T-cell (primary cell): ENCODE measurements around the gene PXN. TPM values are rescaled to one million over a fixed set of nuclear protein-coding genes. Genes with fewer than 3 reads are reported as not detected.

Experiments
- ATAC-seq, 4 experiments: fragments of 200-7000 bp in 3 of 4; fragments of 150-1000 bp in 1 of 4; cut with Tn5 transposase; replicated peaks in 1 of 4; 1 replicate in 3 of 4; 2 replicates in 1 of 4; pipeline ENCODE4 v1.10.0; 2021; ENCODE audit warnings: moderate library complexity in 3 of 4, mild to moderate bottlenecking in 2 of 4, moderate number of reproducible peaks in 1 of 4
- CTCF ChIA-PET, 2 donors: fragments of 300-600 bp; sonication (Branson Sonifier 250); formaldehyde crosslinking; loops; one replicate each; lab custom pipeline; 2022; ENCODE audit warnings: antibody characterized with exemption in 2 of 2; lab: Charles Lee
- POLR2A ChIA-PET, 2 donors: fragments of 300-600 bp; sonication (Branson Sonifier 250); formaldehyde crosslinking; loops; one replicate each; lab custom pipeline; 2022; ENCODE audit warnings: antibody characterized with exemption in 2 of 2; lab: Charles Lee
- DNase-seq, 35 experiments: peaks; one replicate each; pipeline versions ENCODE4 v3.0.0 to v3.0.0-alpha.2; 2013 to 2023
- H3K27ac ChIP-seq: one replicate; pipeline ENCODE4 v1.5.1; 2013; ENCODE audit warnings: low read length
- H3K27me3 ChIP-seq, 2 experiments: replicated peaks in 1 of 2; 1 replicate in 1 of 2; 2 replicates in 1 of 2; pipeline versions ENCODE4 v1.6.1 to v1.7.0; 2013; ENCODE audit warnings: low read length in 1 of 2, mixed read lengths in 1 of 2; ENCODE audit not compliant: control insufficient read depth in 2 of 2, insufficient read depth in 2 of 2; ENCODE audit errors: extremely low read depth in 1 of 2
- H3K36me3 ChIP-seq, 2 donors: 1 replicate in 1 of 2; 2 replicates in 1 of 2; pipeline versions ENCODE4 v1.6.1 to v1.7.0; 2013; ENCODE audit warnings: low read length in 1 of 2; ENCODE audit not compliant: control insufficient read depth in 2 of 2, insufficient read depth in 1 of 2; ENCODE audit errors: extremely low read depth in 1 of 2
- H3K4me1 ChIP-seq, 2 experiments: 1 replicate in 1 of 2; 2 replicates in 1 of 2; pipeline versions ENCODE4 v1.6.1 to v1.7.0; 2013; ENCODE audit warnings: low read length in 2 of 2, mixed read lengths in 1 of 2; ENCODE audit not compliant: insufficient read depth in 2 of 2, control insufficient read depth in 1 of 2; ENCODE audit errors: extremely low read depth in 1 of 2
- H3K4me3 ChIP-seq, 2 donors: 1 replicate in 1 of 2; 2 replicates in 1 of 2; pipeline versions ENCODE4 v1.5.1 to v1.7.0; 2013; ENCODE audit warnings: mild to moderate bottlenecking in 2 of 2, low read length in 1 of 2, moderate library complexity in 1 of 2; ENCODE audit not compliant: control insufficient read depth in 1 of 2; ENCODE audit errors: extremely low read depth in 1 of 2
- H3K9me3 ChIP-seq: 2 replicates; pipeline ENCODE4 v1.7.0; 2013
- H3K27ac Mint-ChIP-seq, 2 donors: one replicate each; pipeline ENCODE4 v1.8.0; 2020 to 2021; ENCODE audit warnings: mild to moderate bottlenecking in 2 of 2, mixed read lengths in 2 of 2
- H3K27me3 Mint-ChIP-seq, 2 donors: one replicate each; pipeline ENCODE4 v1.8.0; 2021 to 2022; ENCODE audit warnings: mixed read lengths in 2 of 2
- H3K36me3 Mint-ChIP-seq: one replicate; pipeline ENCODE4 v1.8.0; 2021; ENCODE audit warnings: mixed read lengths
- H3K4me1 Mint-ChIP-seq, 3 donors: one replicate each; pipeline ENCODE4 v1.8.0; 2020 to 2022; ENCODE audit warnings: mixed read lengths in 3 of 3, mild to moderate bottlenecking in 1 of 3
- H3K4me3 Mint-ChIP-seq, 3 donors: one replicate each; pipeline ENCODE4 v1.8.0; 2020 to 2022; ENCODE audit warnings: mild to moderate bottlenecking in 3 of 3, mixed read lengths in 3 of 3, moderate library complexity in 3 of 3
- H3K9me3 Mint-ChIP-seq, 3 donors: one replicate each; pipeline ENCODE4 v1.8.0; 2020 to 2022; ENCODE audit warnings: mixed read lengths in 3 of 3
- WGBS: methylation state at CpG from one replicate; pipeline ENCODE4 v1.1.5; 2013; ENCODE audit warnings: missing lambda C conversion rate; ENCODE audit not compliant: insufficient coverage; 5-methylcytosine and 5-hydroxymethylcytosine counted together
- total RNA-seq, 35 experiments: library from RNA in 6 of 35; stranded (reverse) in 6 of 35; fragments of 120-200 nt in 1 of 35; gene quantifications; one replicate each; pipeline versions ENCODE4 v1.2.1 to v1.2.4 and lab custom pipeline; 2013 to 2026

The PXN gene
- total RNA-seq, 5 donors from 2014 or later (not counting 1 experiment from before 2014, with no cell fraction given): 128 to 202 (median 137) TPM

- Histone ChIP-seq H3K9me3 (no peaks in the 10 kb centered on the region), H3K27me3 (no peaks in the 10 kb centered on the region), H3K27ac (no peak overlapping the region), H3K4me1 (peaks cover 0 to 30% of the 10 kb centered on the region in 2 experiments), H3K36me3 (peaks cover 35 to 85% of the 10 kb centered on the region in 2 donors), H3K4me3 (no peak overlapping the region)
- WGBS: 96% methylated on average over 2 of the region's 12 CpGs
- Mint-ChIP-seq H3K36me3 (peaks cover 31% of the 10 kb centered on the region), H3K9me3 (no peaks in the 10 kb centered on the region), H3K27me3 (no peaks in the 10 kb centered on the region), H3K4me1 (peaks cover 24 to 26% (median 26%) of the 10 kb centered on the region in 3 donors), H3K27ac (no peak overlapping the region), H3K4me3 (no peak overlapping the region)
- POLR2A ChIA-PET: interaction anchor here in 1 of 2 donors (0.5 kb wide), 1 partner anchor 70 kb away, joined by 3 read pairs; no protein-coding TSS in a partner anchor
- CTCF ChIA-PET: interaction anchor here (0.6 to 0.8 kb wide), 2 partner anchors 43 to 52 kb away, joined by 3 read pairs; partner anchors contain the start of gene PXN (in 1 of the 2)
- ATAC-seq (no peak), DNase-seq (no peak)
Measured at GRCh38 chr12:120222288-120222832, 43.2 kb downstream of the PXN start.

GRCh38 chr12:120221576-120221900 lies 44.0 kb downstream of the PXN start:
- Histone ChIP-seq H3K4me1 (peaks cover 0 to 27% of the 10 kb centered on the region in 2 experiments), H3K4me3 (no peak overlapping the region), H3K27ac (no peak overlapping the region), H3K36me3 (peaks cover 35 to 89% of the 10 kb centered on the region in 2 donors), H3K27me3 (no peaks in the 10 kb centered on the region), H3K9me3 (no peaks in the 10 kb centered on the region)
- Mint-ChIP-seq H3K9me3 (no peaks in the 10 kb centered on the region), H3K36me3 (peaks cover 31% of the 10 kb centered on the region), H3K4me1 (peaks cover 19% of the 10 kb centered on the region in 3 donors), H3K27me3 (no peaks in the 10 kb centered on the region), H3K4me3 (no peak overlapping the region), H3K27ac (no peak overlapping the region)
- ATAC-seq: no peak
- ChIA-PET POLR2A (no interaction called here), CTCF (interaction anchor here (0.6 kb wide), 4 partner anchors 17 to 53 kb away, joined by 3 to 7 read pairs (median 4); no protein-coding TSS in a partner anchor)
- WGBS: over 99% methylated on average over 12 of the region's 13 CpGs
- no peak for DNase-seq

GRCh38 chr12:120220838-120221575 lies 44.5 kb downstream of the PXN start:
- 91% methylated on average over 7 of the region's 10 CpGs for WGBS
- peaks cover 32% of the 10 kb centered on the region for H3K36me3 Mint-ChIP-seq

GRCh38 chr12:120218680-120219606 lies 46.6 kb downstream of the PXN start:
- Histone ChIP-seq H3K9me3 (no peaks in the 10 kb centered on the region), H3K27ac (no peak overlapping the region), H3K4me3 (no peak overlapping the region), H3K27me3 (no peaks in the 10 kb centered on the region), H3K36me3 (peaks cover 48 to 91% of the 10 kb centered on the region in 2 donors), H3K4me1 (peaks cover 0 to 2% of the 10 kb centered on the region in 2 experiments)
- 97% methylated on average over 16 of the region's 19 CpGs for WGBS
- ATAC-seq (no peak), DNase-seq (no peak)
- Mint-ChIP-seq H3K27ac (no peak overlapping the region), H3K36me3 (peaks cover 42% of the 10 kb centered on the region), H3K9me3 (no peaks in the 10 kb centered on the region), H3K27me3 (no peaks in the 10 kb centered on the region), H3K4me3 (no peak overlapping the region), H3K4me1 (peaks cover 0 to 6% (median 0%) of the 10 kb centered on the region in 3 donors)
- ChIA-PET CTCF (interaction anchor here in 1 of 2 donors (0.6 to 1.1 kb wide), 2 partner anchors 19 to 47 kb away, joined by 3 to 4 read pairs; partner anchors contain the start of gene PXN), POLR2A (interaction anchor here in 1 of 2 donors (0.7 to 1.1 kb wide), 2 partner anchors 10 to 18 kb away, joined by 3 read pairs; partner anchors contain the start of gene RPLP0)

More at GRCh38 chr12:120220838-120221575, 44.5 kb downstream of the PXN start:
- no peak for DNase-seq
- H3K27ac Mint-ChIP-seq: no peak overlapping the region
- ATAC-seq: no peak
- ChIA-PET CTCF (interaction anchor here (0.5 to 0.8 kb wide), 4 partner anchors 19 to 48 kb away, joined by 3 to 7 read pairs (median 6); partner anchors contain the start of gene RPLP0 (in 1 of the 2)), POLR2A (no interaction called here)
- Histone ChIP-seq H3K36me3 (peaks cover 38 to 89% of the 10 kb centered on the region in 2 donors), H3K27ac (no peak overlapping the region), H3K27me3 (no peaks in the 10 kb centered on the region), H3K9me3 (no peaks in the 10 kb centered on the region), H3K4me1 (peaks cover 0 to 22% of the 10 kb centered on the region in 2 experiments), H3K4me3 (no peak overlapping the region)
- H3K4me3 Mint-ChIP-seq: no peak overlapping the region
- peaks cover 13 to 15% (median 14%) of the 10 kb centered on the region in 3 donors for H3K4me1 Mint-ChIP-seq
- H3K9me3 Mint-ChIP-seq: no peaks in the 10 kb centered on the region
- H3K27me3 Mint-ChIP-seq: no peaks in the 10 kb centered on the region

- WGBS: 94% methylated on average over 20 of the region's 32 CpGs
- no peak overlapping the region for H3K4me3 Mint-ChIP-seq
- POLR2A ChIA-PET: interaction anchor here (0.6 to 0.7 kb wide), 3 partner anchors 21 to 74 kb away, joined by 4 to 5 read pairs (median 5); no protein-coding TSS in a partner anchor
- CTCF ChIA-PET: interaction anchor here (0.9 to 1.1 kb wide), 6 partner anchors 11 to 85 kb away, joined by 3 to 5 read pairs (median 3); partner anchors contain the start of genes PXN (in 1 of the 2) and SIRT4 (in 1 of the 2)
- H3K27me3 Mint-ChIP-seq: no peaks in the 10 kb centered on the region
- H3K4me1 Mint-ChIP-seq: no peaks in the 10 kb centered on the region
- peaks cover 37% of the 10 kb centered on the region for H3K36me3 Mint-ChIP-seq
- DNase-seq (no peak), ATAC-seq (no peak)
- no peaks in the 10 kb centered on the region for H3K4me1 ChIP-seq
- H3K9me3 Mint-ChIP-seq: no peaks in the 10 kb centered on the region
- peaks cover 52 to 91% of the 10 kb centered on the region in 2 donors for H3K36me3 ChIP-seq
- no peak overlapping the region for H3K27ac Mint-ChIP-seq
- no peaks in the 10 kb centered on the region for H3K9me3 ChIP-seq
- H3K27ac ChIP-seq: no peak overlapping the region
- no peaks in the 10 kb centered on the region for H3K27me3 ChIP-seq
- H3K4me3 ChIP-seq: no peak overlapping the region
Measured at GRCh38 chr12:120216742-120217605, 48.6 kb downstream of the PXN start.
